Calu3 (cell line): ENCODE results near the gene APLN. TPM values are rescaled to one million over a fixed set of nuclear protein-coding genes. Genes with fewer than 3 reads are reported as not detected.

Experiments used
- BruUV-seq: library from RNA; stranded (reverse); fragments of 400-500 nt; replicated peaks from 2 replicates; lab custom pipeline; 2021; lab: Mats Ljungman, UMichigan
- CTCF ChIA-PET: fragments of 300-600 bp; sonication (Branson Sonifier 250); formaldehyde crosslinking; loops from one replicate; lab custom pipeline; 2022; ENCODE audit warnings: antibody characterized with exemption; lab: Charles Lee
- DNase-seq: peaks from one replicate; pipeline ENCODE4 v3.0.0; 2022
- H3K27ac Mint-ChIP-seq: one replicate; pipeline ENCODE4 v1.8.0; 2022; ENCODE audit warnings: mixed read lengths; ENCODE audit not compliant: unreplicated experiment
- H3K27me3 Mint-ChIP-seq: one replicate; pipeline ENCODE4 v1.8.0; 2022; ENCODE audit warnings: mixed read lengths; ENCODE audit not compliant: unreplicated experiment
- H3K36me3 Mint-ChIP-seq: one replicate; pipeline ENCODE4 v1.8.0; 2022; ENCODE audit warnings: mild to moderate bottlenecking, moderate library complexity, mixed read lengths; ENCODE audit not compliant: insufficient read depth, unreplicated experiment
- H3K4me1 Mint-ChIP-seq: one replicate; pipeline ENCODE4 v1.8.0; 2022; ENCODE audit warnings: mild to moderate bottlenecking, low read depth, mixed read lengths; ENCODE audit not compliant: unreplicated experiment
- H3K4me3 Mint-ChIP-seq: one replicate; pipeline ENCODE4 v1.8.0; 2022; ENCODE audit warnings: mild to moderate bottlenecking, low read depth, moderate library complexity, mixed read lengths; ENCODE audit not compliant: unreplicated experiment
- H3K9me3 Mint-ChIP-seq: one replicate; pipeline ENCODE4 v1.8.0; 2022; ENCODE audit warnings: low read depth, mixed read lengths; ENCODE audit not compliant: unreplicated experiment
- CTCF ChIP-seq: fragments of 200-600 bp; IDR thresholded peaks from one replicate; pipeline ENCODE4 v1.8.0; 2022; ENCODE audit warnings: antibody characterized with exemption; ENCODE audit not compliant: unreplicated experiment
- intact Hi-C: fragments of 100-400 bp; cut with micrococcal nuclease; formaldehyde crosslinking; loops from one replicate; pipeline ENCODE4 v1.10.0; 2022; ENCODE audit not compliant: unreplicated experiment
- total RNA-seq: library from RNA; stranded (reverse); gene quantifications from 2 replicates; pipeline ENCODE4 v1.2.3, GENCODE V29; 2022

APLN gene
- total RNA-seq, 1 experiment from 2014 or later: 0.35 TPM

- Mint-ChIP-seq H3K4me1 (no peaks in the 10 kb centered on the region), H3K9me3 (no peaks in the 10 kb centered on the region), H3K27ac (no peak overlapping the region), H3K4me3 (no peak overlapping the region), H3K27me3 (no peaks in the 10 kb centered on the region), H3K36me3 (no peaks in the 10 kb centered on the region)
- intact Hi-C loops: no loop called here
- no TSS peak for BruUV-seq
- TF ChIP-seq CTCF: no peak
- CTCF ChIA-PET: no interaction called here
- no peak for DNase-seq
Observed at GRCh38 chrX:129626026-129626425, 28.7 kb downstream of the APLN start.

GRCh38 chrX:129622757-129623301 is 31.9 kb downstream of the APLN start:
- H3K4me1 Mint-ChIP-seq: no peaks in the 10 kb centered on the region
- H3K9me3 Mint-ChIP-seq: no peaks in the 10 kb centered on the region
- H3K27me3 Mint-ChIP-seq: no peaks in the 10 kb centered on the region
- intact Hi-C loops: no loop called here
- TF ChIP-seq CTCF: no peak
- DNase-seq: no peak
- BruUV-seq: no TSS peak
- no peak overlapping the region for H3K4me3 Mint-ChIP-seq
- H3K36me3 Mint-ChIP-seq: no peaks in the 10 kb centered on the region
- no peak overlapping the region for H3K27ac Mint-ChIP-seq
- CTCF ChIA-PET: no interaction called here

GRCh38 chrX:129618997-129619396 is 35.8 kb downstream of the APLN start:
- no peak for TF ChIP-seq CTCF
- no peak overlapping the region for H3K4me3 Mint-ChIP-seq
- CTCF ChIA-PET: no interaction called here
- intact Hi-C loops: no loop called here
- H3K27me3 Mint-ChIP-seq: no peaks in the 10 kb centered on the region
- no peak overlapping the region for H3K27ac Mint-ChIP-seq
- H3K9me3 Mint-ChIP-seq: no peaks in the 10 kb centered on the region
- BruUV-seq: no TSS peak
- DNase-seq: no peak
- H3K36me3 Mint-ChIP-seq: no peaks in the 10 kb centered on the region
- no peaks in the 10 kb centered on the region for H3K4me1 Mint-ChIP-seq

GRCh38 chrX:129617420-129617819 is 37.3 kb downstream of the APLN start:
- CTCF ChIA-PET: no interaction called here
- Mint-ChIP-seq H3K4me3 (no peak overlapping the region), H3K9me3 (no peaks in the 10 kb centered on the region), H3K27ac (no peak overlapping the region), H3K36me3 (no peaks in the 10 kb centered on the region), H3K27me3 (no peaks in the 10 kb centered on the region), H3K4me1 (no peaks in the 10 kb centered on the region)
- DNase-seq: no peak
- BruUV-seq: no TSS peak
- TF ChIP-seq CTCF: no peak
- intact Hi-C loops: no loop called here
